MM.1S (cell line): Measurements from ENCODE around the gene ELOVL7.

ENCODE experiments used
- DNase-seq: peaks from one replicate; pipeline ENCODE4 v3.0.0-alpha.2; 2015
- H2AFZ ChIP-seq: fragments of 300-600 bp; sonication (generic); 2 replicates; pipeline ENCODE4 v1.6.0; 2016; ENCODE audit warnings: antibody characterized with exemption, low read length
- H3F3A ChIP-seq: fragments of 300-600 bp; sonication (generic); 2 replicates; pipeline ENCODE4 v1.6.1; 2016; ENCODE audit warnings: mild to moderate bottlenecking, antibody characterized with exemption, low read length, moderate library complexity, mixed read lengths; ENCODE audit not compliant: insufficient read depth
- H3K27ac ChIP-seq: fragments of 300-600 bp; sonication (generic); 2 replicates; pipeline ENCODE4 v1.5.1; 2016; ENCODE audit warnings: mild to moderate bottlenecking, low read length
- H3K27me3 ChIP-seq: fragments of 300-600 bp; sonication (generic); replicated peaks from 2 replicates; pipeline ENCODE4 v1.6.0; 2016; ENCODE audit warnings: low read length; ENCODE audit not compliant: insufficient read depth
- H3K36me3 ChIP-seq: fragments of 300-600 bp; sonication (generic); replicated peaks from 2 replicates; pipeline ENCODE4 v1.6.1; 2016; ENCODE audit warnings: mild to moderate bottlenecking, low read length, mixed read lengths; ENCODE audit not compliant: insufficient read depth
- H3K4me1 ChIP-seq: fragments of 300-600 bp; sonication (generic); 2 replicates; pipeline ENCODE4 v1.6.1; 2016; ENCODE audit warnings: low read length, mixed read lengths
- H3K4me2 ChIP-seq: fragments of 300-600 bp; sonication (generic); 2 replicates; pipeline ENCODE4 v1.6.0; 2016; ENCODE audit warnings: low read depth, low read length
- H3K4me3 ChIP-seq: fragments of 300-600 bp; sonication (generic); 2 replicates; pipeline ENCODE4 v1.5.1; 2016; ENCODE audit warnings: low read length, mixed read lengths
- H3K79me2 ChIP-seq: fragments of 300-600 bp; sonication (generic); 2 replicates; pipeline ENCODE4 v1.6.1; 2016; ENCODE audit warnings: mixed run types, low read length, mixed read lengths
- H3K9ac ChIP-seq: fragments of 300-600 bp; sonication (generic); 2 replicates; pipeline ENCODE4 v1.6.1; 2016; ENCODE audit warnings: low read length, mixed read lengths
- H3K9me2 ChIP-seq: fragments of 300-600 bp; sonication (generic); replicated peaks from 2 replicates; pipeline ENCODE4 v1.6.1; 2016; ENCODE audit warnings: mild to moderate bottlenecking, low read length, mixed read lengths; ENCODE audit not compliant: insufficient read depth
- H3K9me3 ChIP-seq: fragments of 300-600 bp; sonication (generic); replicated peaks from 2 replicates; pipeline ENCODE4 v1.6.1; 2016; ENCODE audit warnings: mild to moderate bottlenecking, low read length, mixed read lengths; ENCODE audit not compliant: insufficient read depth
- H4K20me1 ChIP-seq: fragments of 300-600 bp; sonication (generic); 2 replicates; pipeline ENCODE4 v1.6.1; 2016; ENCODE audit warnings: mild to moderate bottlenecking, low read length, moderate library complexity, mixed read lengths; ENCODE audit not compliant: insufficient read depth
- CTCF ChIP-seq: fragments of 300-600 bp; sonication (generic); IDR thresholded peaks from 2 replicates; pipeline ENCODE4 v1.5.1; 2016; ENCODE audit warnings: antibody characterized with exemption, low read length, mixed read lengths
- EZH2 ChIP-seq: fragments of 300-600 bp; sonication (generic); optimal IDR thresholded peaks from 2 replicates; pipeline ENCODE3; 2017; ENCODE audit warnings: low read depth, mild to moderate bottlenecking, antibody characterized with exemption, low read length, mixed read lengths
- EZH2phosphoT487 ChIP-seq: fragments of 300-600 bp; sonication (generic); IDR thresholded peaks from 2 replicates; pipeline ENCODE4 v1.6.1; 2018; ENCODE audit warnings: antibody characterized with exemption, low read length

The ELOVL7 gene

GRCh38 chr5:60811105-60811504, 33.0 kb downstream of the ELOVL7 start:
- no peak for TF ChIP-seq EZH2phosphoT487
- no peak for TF ChIP-seq EZH2
- TF ChIP-seq CTCF, result no peak
- no peak overlapping the region for H3K27ac ChIP-seq

GRCh38 chr5:60810438-60811085, 33.5 kb downstream of the ELOVL7 start:
- Histone ChIP-seq H3K9me2 (no peaks in the 10 kb centered on the region), H4K20me1 (no peaks in the 10 kb centered on the region), H3K79me2 (no peaks in the 10 kb centered on the region), H3K4me2 (no peak overlapping the region), H2AFZ (no peak overlapping the region), H3K36me3 (no peaks in the 10 kb centered on the region), H3K4me3 (no peak overlapping the region), H3F3A (no peaks in the 10 kb centered on the region), H3K4me1 (no peaks in the 10 kb centered on the region), H3K27ac (no peak overlapping the region), H3K9ac (no peak overlapping the region), H3K27me3 (no peaks in the 10 kb centered on the region), H3K9me3 (no peaks in the 10 kb centered on the region)
- TF ChIP-seq CTCF, result no peak
- no peak for TF ChIP-seq EZH2phosphoT487
- TF ChIP-seq EZH2, result no peak
- DNase-seq, result no peak

More at GRCh38 chr5:60811105-60811504, 33.0 kb downstream of the ELOVL7 start:
- DNase-seq, result no peak
- Histone ChIP-seq H3K4me2 (no peak overlapping the region), H3K9me2 (no peaks in the 10 kb centered on the region), H3K36me3 (no peaks in the 10 kb centered on the region), H3K4me1 (no peaks in the 10 kb centered on the region), H3F3A (no peaks in the 10 kb centered on the region), H3K9me3 (no peaks in the 10 kb centered on the region), H2AFZ (no peak overlapping the region), H3K9ac (no peak overlapping the region), H3K79me2 (no peaks in the 10 kb centered on the region), H3K4me3 (no peak overlapping the region), H4K20me1 (no peaks in the 10 kb centered on the region), H3K27me3 (no peaks in the 10 kb centered on the region)

GRCh38 chr5:60809891-60810425, 34.1 kb downstream of the ELOVL7 start:
- Histone ChIP-seq H3K9me3 (no peaks in the 10 kb centered on the region), H4K20me1 (no peaks in the 10 kb centered on the region), H3K4me1 (no peaks in the 10 kb centered on the region), H3F3A (no peaks in the 10 kb centered on the region), H3K9ac (no peak overlapping the region), H2AFZ (no peak overlapping the region), H3K27ac (no peak overlapping the region), H3K4me2 (no peak overlapping the region), H3K9me2 (no peaks in the 10 kb centered on the region), H3K79me2 (no peaks in the 10 kb centered on the region), H3K27me3 (no peaks in the 10 kb centered on the region), H3K4me3 (no peak overlapping the region), H3K36me3 (no peaks in the 10 kb centered on the region)
- DNase-seq, result no peak
- TF ChIP-seq EZH2 (no peak), CTCF (no peak), EZH2phosphoT487 (no peak)
